ENCODE data around the gene HSD11B1L.
"Not testable (repeated sequence)": the region's sequence is repeated elsewhere in the genome, so short reads cannot be mapped to it uniquely, and the experiment has no call there.

HSD11B1L gene

GRCh38 chr19:5697890-5698634 is 17.2 kb downstream of the HSD11B1L start:
- no peak overlapping the region for H3K27ac ChIP-seq
- no peak for DNase-seq (ENCODE audit: low read depth, low spot score)

- H3K27ac ChIP-seq = no peak overlapping the region
- no peak for DNase-seq (ENCODE audit: low read depth, low spot score)
These were observed 18.0 kb downstream of the HSD11B1L start for GRCh38 chr19:5698635-5699422.

GRCh38 chr19:5700455-5701092 is 19.7 kb downstream of the HSD11B1L start:
- H3K27ac ChIP-seq = no peak overlapping the region

GRCh38 chr19:5702053-5702410 is 21.2 kb downstream of the HSD11B1L start:
- DNase-seq (ENCODE audit: low read depth, low spot score) = not testable (repeated sequence)

More at GRCh38 chr19:5700455-5701092, 19.7 kb downstream of the HSD11B1L start:
- no peak for DNase-seq (ENCODE audit: low read depth, low spot score)

GRCh38 chr19:5703819-5704818 is 23.3 kb downstream of the HSD11B1L start:
- no peak overlapping the region for H3K27ac ChIP-seq
- DNase-seq (ENCODE audit: low read depth, low spot score) = no peak

More at GRCh38 chr19:5702053-5702410, 21.2 kb downstream of the HSD11B1L start:
- not testable (repeated sequence) for H3K27ac ChIP-seq

- no peak for DNase-seq (ENCODE audit: low read depth, low spot score)
- H3K27ac ChIP-seq = no peak overlapping the region
These were observed 24.7 kb downstream of the HSD11B1L start for GRCh38 chr19:5705552-5705951.

- H3K27ac ChIP-seq = no peak overlapping the region
- DNase-seq (ENCODE audit: low read depth, low spot score) = no peak
These were observed 26.2 kb downstream of the HSD11B1L start for GRCh38 chr19:5706876-5707573.

GRCh38 chr19:5707576-5708575 is 27.0 kb downstream of the HSD11B1L start:
- no peak overlapping the region for H3K27ac ChIP-seq
- no peak for DNase-seq (ENCODE audit: low read depth, low spot score)

GRCh38 chr19:5711025-5711424 is 30.2 kb downstream of the HSD11B1L start:
- no peak overlapping the region for H3K27ac ChIP-seq
- no peak for DNase-seq (ENCODE audit: low read depth, low spot score)

GRCh38 chr19:5711713-5712161 is 30.9 kb downstream of the HSD11B1L start:
- H3K27ac ChIP-seq = no peak overlapping the region
- no peak for DNase-seq (ENCODE audit: low read depth, low spot score)

GRCh38 chr19:5713228-5713627 is 32.4 kb downstream of the HSD11B1L start:
- H3K27ac ChIP-seq = no peak overlapping the region
- no peak for DNase-seq (ENCODE audit: low read depth, low spot score)

- DNase-seq (ENCODE audit: low read depth, low spot score) = no peak
- H3K27ac ChIP-seq = no peak overlapping the region
These were observed 34.0 kb downstream of the HSD11B1L start for GRCh38 chr19:5714816-5715215.

GRCh38 chr19:5717215-5717935 is 36.5 kb downstream of the HSD11B1L start:
- DNase-seq (ENCODE audit: low read depth, low spot score) = no peak
- H3K27ac ChIP-seq = peak overlapping the region; percentile 99

- DNase-seq (ENCODE audit: low read depth, low spot score) = no peak
- H3K27ac ChIP-seq = peak overlapping the region; percentile 99
These were observed 37.3 kb downstream of the HSD11B1L start for GRCh38 chr19:5718037-5718578.

- H3K27ac ChIP-seq = peak overlapping the region; percentile 99
- no peak for DNase-seq (ENCODE audit: low read depth, low spot score)
These were observed 37.9 kb downstream of the HSD11B1L start for GRCh38 chr19:5718579-5719273.

- peak overlapping the region; percentile 99 for H3K27ac ChIP-seq
- DNase-seq (ENCODE audit: low read depth, low spot score) = no peak
These were observed 38.6 kb downstream of the HSD11B1L start for GRCh38 chr19:5719274-5719960.
